Keratinocyte (primary cell): Measurements from ENCODE around the gene ZNF584. TPM values are rescaled to one million over a fixed set of nuclear protein-coding genes. Genes with fewer than 3 reads are reported as not detected.

Source experiments
- DNase-seq: peaks from one replicate; pipeline ENCODE4 v3.0.0-alpha.2; 2011; ENCODE audit warnings: low read depth, missing footprints, low spot score
- FAIRE-seq: peaks from 2 replicates; lab custom pipeline; 2011; peaks lifted over from hg19 to GRCh38; lab: Jason Lieb, UNC
- H2AFZ ChIP-seq: 2 replicates; pipeline ENCODE4 v1.6.0; 2012; ENCODE audit warnings: low read length, control low read depth, inconsistent platforms; ENCODE audit not compliant: control insufficient read depth
- H3K27ac ChIP-seq: 2 replicates; pipeline ENCODE4 v1.5.1; 2011; ENCODE audit warnings: low read length; ENCODE audit not compliant: control insufficient read depth, insufficient read depth
- H3K27me3 ChIP-seq: 3 replicates; pipeline ENCODE4 v1.6.0; 2011; ENCODE audit warnings: low read length; ENCODE audit not compliant: control insufficient read depth, insufficient read depth; ENCODE audit errors: extremely low read depth
- H3K36me3 ChIP-seq, 2 experiments: 2 replicates in 1 of 2; 3 replicates in 1 of 2; pipeline ENCODE4 v1.5.1; 2011; ENCODE audit warnings: low read length in 2 of 2, mild to moderate bottlenecking in 1 of 2; ENCODE audit not compliant: control insufficient read depth in 2 of 2, insufficient read depth in 2 of 2; ENCODE audit errors: extremely low read depth in 1 of 2
- H3K4me1 ChIP-seq: 3 replicates; pipeline ENCODE4 v1.5.1; 2011; ENCODE audit warnings: low read length; ENCODE audit not compliant: control insufficient read depth, insufficient read depth; ENCODE audit errors: extremely low read depth
- H3K4me2 ChIP-seq: 3 replicates; pipeline ENCODE4 v1.6.0; 2011; ENCODE audit warnings: low read depth, low read length; ENCODE audit not compliant: control insufficient read depth, insufficient read depth; ENCODE audit errors: extremely low read depth
- H3K4me3 ChIP-seq, 3 experiments: fragments of 200-600 bp in 1 of 3; sonication (generic) in 1 of 3; 2 replicates in 2 of 3; 3 replicates in 1 of 3; pipeline ENCODE4 v1.5.1; 2011 to 2016; ENCODE audit warnings: low read length in 3 of 3, mild to moderate bottlenecking in 3 of 3, control low read depth in 2 of 3, inconsistent platforms in 1 of 3, low read depth in 1 of 3, mixed read lengths in 1 of 3, mixed run types in 1 of 3, moderate library complexity in 1 of 3; ENCODE audit not compliant: control insufficient read depth in 2 of 3, insufficient read depth in 2 of 3; ENCODE audit errors: extremely low read depth in 1 of 3
- H3K79me2 ChIP-seq: 2 replicates; pipeline ENCODE4 v1.6.0; 2012; ENCODE audit warnings: low read length; ENCODE audit not compliant: control insufficient read depth, insufficient read depth
- H3K9ac ChIP-seq: 3 replicates; pipeline ENCODE4 v1.6.0; 2011; ENCODE audit warnings: low read length; ENCODE audit not compliant: control insufficient read depth, insufficient read depth; ENCODE audit errors: extremely low read depth
- H3K9me1 ChIP-seq: 3 replicates; pipeline ENCODE4 v1.6.0; 2011; ENCODE audit warnings: low read length; ENCODE audit not compliant: control insufficient read depth, insufficient read depth; ENCODE audit errors: extremely low read depth
- H3K9me3 ChIP-seq: 2 replicates; pipeline ENCODE4 v1.5.1; 2012; ENCODE audit warnings: low read depth, low read length; ENCODE audit not compliant: control insufficient read depth
- H4K20me1 ChIP-seq: 3 replicates; pipeline ENCODE4 v1.6.0; 2011; ENCODE audit warnings: low read length; ENCODE audit not compliant: control insufficient read depth, insufficient read depth; ENCODE audit errors: extremely low read depth
- CTCF ChIP-seq, 3 experiments: IDR thresholded peaks in 1 of 3; conservative IDR thresholded peaks in 1 of 3; optimal IDR thresholded peaks in 1 of 3; 2 replicates in 2 of 3; 3 replicates in 1 of 3; pipeline versions ENCODE3 to v1.5.1; 2011; ENCODE audit warnings: low read length in 3 of 3, mild to moderate bottlenecking in 3 of 3, moderate library complexity in 2 of 3, control low read depth in 1 of 3, inconsistent platforms in 1 of 3; ENCODE audit not compliant: insufficient read depth in 2 of 3; ENCODE audit errors: extremely low read depth in 1 of 3
- EZH2 ChIP-seq: IDR thresholded peaks from one replicate; pipeline ENCODE4 v1.6.1; 2012; ENCODE audit warnings: inconsistent platforms, mild to moderate bottlenecking, low read length, moderate library complexity
- dilution Hi-C: fragments of 300-500 bp; cut with MboI; formaldehyde crosslinking; loops from one replicate; pipeline ENCODE4 v1.7.0; 2020; ENCODE audit warnings: low sequenced_read_pairs; ENCODE audit not compliant: extremely low pct_ligation_motif_present
- polyA plus RNA-seq, 5 experiments: library from polyadenylated mRNA; depleted of rRNA in 3 of 5; stranded (reverse) in 3 of 5; stranded (forward) in 1 of 5; unstranded in 1 of 5; fragments of >200 nt; gene quantifications; 1 replicate in 1 of 5; 2 replicates in 3 of 5; 3 replicates in 1 of 5; pipeline versions ENCODE4 v1.2.1 to v1.2.3, GENCODE V29; 2011 to 2012; ENCODE audit warnings: missing spikeins in 2 of 5, low read depth in 1 of 5, low replicate concordance in 1 of 5

Gene ZNF584
- polyA plus RNA-seq, 1 donor (not counting 4 experiments of a cell fraction or from before 2014, with no cell fraction given), result 12.2 TPM

- Histone ChIP-seq H3K27ac (peak within 1 kb of the TSS; percentile 43), H3K27me3 (no peaks in the 10 kb centered on the region), H3K4me1 (peaks cover 11% of the 10 kb centered on the region), H3K79me2 (no peaks in the 10 kb centered on the region), H4K20me1 (no peaks in the 10 kb centered on the region), H3K9ac (peak within 1 kb of the TSS; percentile 75), H3K9me3 (peaks cover 2% of the 10 kb centered on the region), H3K36me3 (peaks cover 9% of the 10 kb centered on the region in 2 experiments), H2AFZ (peak within 1 kb of the TSS; percentile 96), H3K4me2 (peak within 1 kb of the TSS; percentile 97), H3K9me1 (no peaks in the 10 kb centered on the region), H3K4me3 (peak within 1 kb of the TSS; percentile 81 to 91 (median 82))
- TF ChIP-seq CTCF (optimal IDR thresholded peaks at IDR 0.05 in 1 of 3, IDR thresholded peaks at IDR 0.05 in 1 of 3, conservative IDR thresholded peaks at IDR 0.05 in 1 of 3; ENCODE audit: extremely low read depth in 1 of 3, insufficient read depth in 2 of 3, low read length in 3 of 3) (no peak), EZH2 (no peak)
- DNase-seq (peak; percentile 61), FAIRE-seq (peak; percentile 61)
- dilution Hi-C loops, result no loop called here
Measured at GRCh38 chr19:58451358-58452101, 43.1 kb downstream of the ZNF584 start, which contains the start of gene ZNF324B. Gene ZNF324B, plus strand, starts transcription at chr19:58451622. Its CDS starts 2,080 bp downstream, at chr19:58453702.

GRCh38 chr19:58453743-58454142 is 45.3 kb downstream of the ZNF584 start:
- Histone ChIP-seq H3K27me3 (no peaks in the 10 kb centered on the region), H3K9ac (no peak overlapping the region), H3K4me3 (no peak overlapping the region), H3K4me1 (peaks cover 11% of the 10 kb centered on the region), H4K20me1 (no peaks in the 10 kb centered on the region), H3K9me3 (peaks cover 2% of the 10 kb centered on the region), H2AFZ (no peak overlapping the region), H3K27ac (no peak overlapping the region), H3K4me2 (no peak overlapping the region), H3K79me2 (no peaks in the 10 kb centered on the region), H3K36me3 (peaks cover 14% of the 10 kb centered on the region in 2 experiments), H3K9me1 (no peaks in the 10 kb centered on the region)
- FAIRE-seq (no peak), DNase-seq (no peak)
- TF ChIP-seq EZH2 (no peak), CTCF (optimal IDR thresholded peaks at IDR 0.05 in 1 of 3, IDR thresholded peaks at IDR 0.05 in 1 of 3, conservative IDR thresholded peaks at IDR 0.05 in 1 of 3; ENCODE audit: extremely low read depth in 1 of 3, insufficient read depth in 2 of 3, low read length in 3 of 3) (no peak)
- dilution Hi-C loops, result no loop called here
